Kidney epithelial cell (primary cell): ENCODE results near the gene HYI. TPM values are rescaled to one million over a fixed set of nuclear protein-coding genes. Genes with fewer than 3 reads are reported as not detected.

ENCODE experiments used
- DNase-seq: peaks from one replicate; pipeline ENCODE4 v3.0.0-alpha.2; 2010; ENCODE audit warnings: low read depth
- H3K27me3 ChIP-seq: 2 replicates; pipeline ENCODE4 v1.6.0; 2011; ENCODE audit warnings: low read length; ENCODE audit not compliant: control insufficient read depth, insufficient read depth
- H3K36me3 ChIP-seq: 2 replicates; pipeline ENCODE4 v1.5.1; 2011; ENCODE audit warnings: low read length; ENCODE audit not compliant: control insufficient read depth, insufficient read depth
- H3K4me3 ChIP-seq: 2 replicates; pipeline ENCODE4 v1.5.1; 2011; ENCODE audit warnings: low read depth, mild to moderate bottlenecking, control low read depth, low read length
- CTCF ChIP-seq: IDR thresholded peaks from 2 replicates; pipeline ENCODE4 v1.5.1; 2011; ENCODE audit warnings: mild to moderate bottlenecking, moderate library complexity, low read length, control low read depth, inconsistent platforms; ENCODE audit not compliant: insufficient read depth, poor library complexity, severe bottlenecking
- total RNA-seq: library from RNA; depleted of rRNA; stranded (reverse); fragments of >200 nt; gene quantifications from 2 replicates; pipeline ENCODE4 v1.2.3, GENCODE V29; 2015

Gene HYI
- total RNA-seq, 1 donor from 2014 or later: 133 TPM

- DNase-seq: no peak
- no peak overlapping the region for H3K4me3 ChIP-seq
- no peak for TF ChIP-seq CTCF
- peaks cover 4% of the 10 kb centered on the region for H3K36me3 ChIP-seq
- no peaks in the 10 kb centered on the region for H3K27me3 ChIP-seq
These were observed 7.4 kb downstream of the HYI start for GRCh38 chr1:43446388-43446740.

GRCh38 chr1:43445606-43446387, 7.9 kb downstream of the HYI start:
- no peak for TF ChIP-seq CTCF
- Histone ChIP-seq H3K4me3 (no peak overlapping the region), H3K27me3 (no peaks in the 10 kb centered on the region), H3K36me3 (peaks cover 4% of the 10 kb centered on the region)
- DNase-seq: no peak

GRCh38 chr1:43444836-43445235, 8.9 kb downstream of the HYI start:
- no peak for TF ChIP-seq CTCF

GRCh38 chr1:43444151-43444828, 9.4 kb downstream of the HYI start:
- Histone ChIP-seq H3K27me3 (no peaks in the 10 kb centered on the region), H3K4me3 (no peak overlapping the region), H3K36me3 (peaks cover 3% of the 10 kb centered on the region)
- DNase-seq: no peak
- no peak for TF ChIP-seq CTCF

More at GRCh38 chr1:43444836-43445235, 8.9 kb downstream of the HYI start:
- Histone ChIP-seq H3K36me3 (peaks cover 3% of the 10 kb centered on the region), H3K4me3 (no peak overlapping the region), H3K27me3 (no peaks in the 10 kb centered on the region)
- DNase-seq: no peak

- Histone ChIP-seq H3K4me3 (no peak overlapping the region), H3K36me3 (no peaks in the 10 kb centered on the region), H3K27me3 (no peaks in the 10 kb centered on the region)
- DNase-seq: no peak
- no peak for TF ChIP-seq CTCF
These were observed 10.4 kb downstream of the HYI start for GRCh38 chr1:43443197-43443946.
